ENCODE results near the gene LITAFD.
"Not testable (repeated sequence)": the region's sequence is repeated elsewhere in the genome, so short reads cannot be mapped to it uniquely, and the experiment has no call there.

Gene LITAFD

GRCh38 chr16:8882041-8882617, at the start of gene LITAFD:
Gene LITAFD, plus strand, starts transcription at chr16:8882351. Its CDS starts 2,005 bp downstream, at chr16:8884356.
- DNase-seq (ENCODE audit: low read depth, low spot score) = no peak

DNA sequence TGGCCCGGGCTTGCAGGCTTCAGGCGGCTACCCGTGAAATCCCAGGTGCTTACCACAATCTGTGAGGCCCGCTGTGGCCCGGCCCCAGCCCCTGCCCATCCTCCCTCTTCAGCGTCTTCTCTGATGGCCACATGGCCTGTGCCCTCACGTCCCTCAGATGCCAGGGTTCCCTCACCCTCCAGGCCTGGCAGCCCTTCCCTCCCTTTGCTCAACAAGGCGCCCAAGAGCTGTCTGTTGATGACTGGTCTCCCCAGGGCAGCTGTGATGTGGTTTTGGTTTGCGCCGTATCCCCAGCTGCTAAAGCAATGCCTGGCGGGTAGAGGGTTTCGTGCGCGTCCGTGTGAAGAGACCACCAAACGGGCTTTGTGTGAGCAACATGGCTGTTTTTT, 49.4 kb upstream of the LITAFD start:
- DNase-seq (ENCODE audit: low read depth, low spot score) = no peak

GRCh38 chr16:8836797-8837196, 45.4 kb upstream of the LITAFD start:
- DNase-seq (ENCODE audit: low read depth, low spot score) = not testable (repeated sequence)

- not testable (repeated sequence) for DNase-seq (ENCODE audit: low read depth, low spot score)
These were observed 44.6 kb upstream of the LITAFD start for GRCh38 chr16:8837594-8837993.

- DNase-seq (ENCODE audit: low read depth, low spot score) = not testable (repeated sequence)
These were observed 40.1 kb upstream of the LITAFD start for GRCh38 chr16:8842016-8842415.

- DNase-seq (ENCODE audit: low read depth, low spot score) = not testable (repeated sequence)
These were observed 38.9 kb upstream of the LITAFD start for GRCh38 chr16:8843296-8843695.

DNA sequence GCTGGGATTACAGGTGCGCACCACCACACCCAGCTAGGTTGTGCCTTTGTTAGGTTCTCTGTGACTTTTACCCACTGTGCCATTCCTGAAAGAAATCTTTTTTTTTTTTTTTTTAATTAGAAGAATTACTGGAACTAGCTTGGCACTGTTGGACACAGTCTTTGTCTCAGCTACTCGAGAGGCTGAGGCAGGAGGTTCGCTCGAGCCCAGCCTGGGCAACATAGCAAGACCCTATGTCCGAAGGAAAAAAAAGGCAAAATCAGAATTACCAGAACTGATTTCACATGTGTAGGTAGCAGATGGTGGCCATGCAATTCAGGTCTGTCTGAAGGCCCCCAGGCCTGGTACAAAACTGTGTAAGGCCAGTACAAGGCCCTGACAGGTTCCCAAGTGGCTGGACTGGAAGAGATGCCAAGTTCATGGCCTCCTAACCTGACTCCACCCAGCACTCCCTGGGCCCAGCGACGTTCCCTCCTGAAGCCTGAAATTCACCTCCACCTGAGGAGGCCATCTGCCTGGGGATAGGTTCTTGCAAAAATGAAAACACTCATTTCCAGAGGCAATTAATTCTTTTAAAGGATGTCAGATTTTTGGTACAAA, 36.4 kb upstream of the LITAFD start:
- DNase-seq (ENCODE audit: low read depth, low spot score) = no peak

DNA sequence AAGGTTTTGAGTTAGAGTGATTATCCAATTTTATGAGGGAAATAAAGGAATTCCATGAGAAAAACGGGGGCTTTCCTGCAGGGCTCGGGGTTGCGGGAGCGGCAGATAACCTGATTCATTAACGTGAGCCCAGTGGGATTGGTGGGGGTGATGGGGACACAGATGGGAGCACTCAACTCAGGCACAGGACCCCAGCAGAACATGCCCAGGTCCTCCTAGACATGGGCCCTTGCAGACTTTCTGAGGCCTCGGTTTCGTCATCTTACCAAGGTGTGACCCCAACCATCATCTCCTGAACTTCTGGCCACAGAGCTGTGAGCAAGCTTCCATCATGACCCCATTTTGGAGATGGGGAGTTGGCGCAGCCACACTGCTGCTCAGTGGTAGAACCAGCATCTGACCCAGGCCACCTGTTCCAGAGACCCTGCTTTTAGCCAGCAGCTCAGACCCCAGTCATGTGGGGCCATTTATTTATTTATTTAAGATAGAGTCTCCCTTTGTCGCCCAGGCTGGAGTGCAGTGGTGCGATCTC, 35.7 kb upstream of the LITAFD start:
- no peak for DNase-seq (ENCODE audit: low read depth, low spot score)

- DNase-seq (ENCODE audit: low read depth, low spot score) = no peak
These were observed 35.0 kb upstream of the LITAFD start for GRCh38 chr16:8847145-8847544.

GRCh38 chr16:8847623-8848022, 34.5 kb upstream of the LITAFD start:
- no peak for DNase-seq (ENCODE audit: low read depth, low spot score)

DNA sequence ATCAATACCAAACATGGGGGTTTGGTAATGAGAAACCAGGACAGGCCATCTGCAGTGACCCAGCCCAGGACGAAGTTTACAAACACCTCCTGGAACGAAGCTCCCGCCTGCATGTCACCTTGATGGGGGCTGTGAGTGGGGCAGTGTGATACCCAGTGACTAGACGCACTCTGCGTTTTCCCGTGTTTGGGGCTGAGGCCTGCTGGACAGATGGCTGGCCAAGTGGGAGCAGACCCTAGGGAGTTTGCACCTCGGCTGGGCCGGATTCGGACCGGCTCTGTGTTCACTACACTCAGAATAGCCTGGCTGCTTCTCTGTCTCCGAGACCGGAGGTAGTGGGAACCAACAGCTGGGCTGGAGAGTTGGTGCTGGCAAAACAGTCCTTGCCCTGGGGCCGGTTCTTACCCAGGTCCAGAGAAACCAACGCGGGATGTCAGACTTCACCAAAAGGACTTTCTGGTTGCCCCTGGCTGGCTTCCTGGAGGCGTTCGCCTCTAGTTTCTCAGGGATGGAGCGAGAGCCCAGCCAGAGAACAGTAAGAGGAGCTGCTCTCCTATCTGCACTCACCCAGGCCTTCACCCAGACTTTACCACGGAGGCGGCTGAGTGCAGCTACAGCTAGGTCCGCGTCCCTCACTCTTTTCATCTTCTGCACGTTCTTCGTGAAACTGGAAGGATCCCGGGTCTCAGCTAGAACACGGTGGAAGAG, 33.8 kb upstream of the LITAFD start:
- DNase-seq (ENCODE audit: low read depth, low spot score) = no peak

DNA sequence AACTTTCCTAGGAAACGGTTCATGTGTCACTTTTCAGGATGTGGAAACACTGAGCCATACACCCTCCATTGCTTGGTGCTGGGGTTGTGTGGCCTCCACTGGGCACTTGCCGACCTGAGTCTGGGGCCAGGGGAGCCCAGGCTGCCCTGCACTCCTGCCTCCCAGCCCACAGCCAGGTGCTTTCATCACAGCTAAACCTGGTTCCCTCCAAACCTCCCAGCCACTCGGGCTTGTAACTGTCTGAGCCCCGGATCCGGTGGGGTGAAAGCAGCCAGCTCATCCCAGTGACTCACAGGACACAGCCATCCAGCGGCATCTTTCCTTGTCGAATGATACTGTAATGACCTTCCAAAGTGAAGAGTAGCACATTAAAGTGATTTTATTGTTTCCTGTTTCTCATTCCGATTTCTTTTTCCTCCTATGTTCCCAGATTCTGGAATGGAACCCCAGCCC, 33.2 kb upstream of the LITAFD start:
- DNase-seq (ENCODE audit: low read depth, low spot score) = no peak

DNA sequence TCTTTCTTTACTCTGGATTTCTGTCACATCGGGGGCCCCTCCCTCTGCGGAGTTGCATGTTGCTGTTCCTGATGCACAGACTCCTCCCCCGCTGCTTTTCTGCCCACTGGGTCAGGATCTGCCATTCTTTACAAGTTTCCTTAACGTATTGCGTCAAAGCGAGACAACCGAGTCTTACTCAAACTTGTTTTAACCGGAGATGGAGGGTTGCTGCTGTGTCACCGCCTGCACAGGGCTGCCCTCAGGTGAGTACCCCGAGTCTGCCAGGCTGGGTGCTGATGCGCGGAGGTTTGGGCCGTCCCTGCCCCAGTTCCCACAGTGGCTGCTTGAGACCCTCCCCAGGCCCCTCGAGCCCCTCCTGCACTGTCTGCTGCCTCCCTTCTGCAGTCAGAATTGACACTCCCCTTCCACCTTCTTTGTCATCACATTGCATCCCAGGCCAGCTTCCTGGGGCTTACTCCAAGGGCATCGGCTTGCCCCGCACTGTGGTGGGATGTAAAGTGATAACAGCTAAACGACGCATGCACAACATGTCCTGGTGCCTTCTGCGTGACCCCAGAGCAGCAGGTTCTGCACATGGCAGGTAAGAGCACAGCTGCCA, 32.6 kb upstream of the LITAFD start:
- no peak for DNase-seq (ENCODE audit: low read depth, low spot score)

DNA sequence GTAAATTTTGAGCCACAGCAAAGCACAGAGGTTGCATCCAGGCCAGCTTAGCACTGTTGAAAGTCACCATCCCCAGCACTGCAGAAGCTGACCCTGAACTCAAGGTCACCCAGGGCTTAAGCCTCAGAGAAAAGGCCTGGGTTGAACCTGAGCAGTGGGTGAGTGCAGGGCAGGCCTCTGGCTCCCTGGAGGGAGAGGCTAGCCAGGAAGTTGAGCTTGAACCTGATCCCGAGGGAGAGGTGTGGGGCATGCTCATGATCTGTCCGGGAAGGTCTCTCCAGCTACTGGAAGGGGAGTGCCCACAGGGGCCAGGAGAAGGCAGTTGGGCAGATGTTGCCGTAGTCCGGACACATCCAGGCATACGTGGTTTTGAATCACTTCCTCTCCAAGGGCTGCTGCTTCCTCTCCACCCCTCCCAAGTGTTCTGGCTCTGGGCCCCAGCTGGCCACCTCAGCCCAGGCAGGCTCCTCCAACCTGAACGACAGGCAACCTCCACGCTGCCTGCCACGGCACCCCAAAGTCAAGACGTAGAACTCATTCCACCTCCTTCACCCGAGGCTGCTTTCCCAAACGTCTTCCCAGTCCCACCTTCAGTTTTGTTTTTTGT, 31.8 kb upstream of the LITAFD start:
- DNase-seq (ENCODE audit: low read depth, low spot score) = no peak

GRCh38 chr16:8851761-8852403, 30.3 kb upstream of the LITAFD start:
- no peak for DNase-seq (ENCODE audit: low read depth, low spot score)

DNA sequence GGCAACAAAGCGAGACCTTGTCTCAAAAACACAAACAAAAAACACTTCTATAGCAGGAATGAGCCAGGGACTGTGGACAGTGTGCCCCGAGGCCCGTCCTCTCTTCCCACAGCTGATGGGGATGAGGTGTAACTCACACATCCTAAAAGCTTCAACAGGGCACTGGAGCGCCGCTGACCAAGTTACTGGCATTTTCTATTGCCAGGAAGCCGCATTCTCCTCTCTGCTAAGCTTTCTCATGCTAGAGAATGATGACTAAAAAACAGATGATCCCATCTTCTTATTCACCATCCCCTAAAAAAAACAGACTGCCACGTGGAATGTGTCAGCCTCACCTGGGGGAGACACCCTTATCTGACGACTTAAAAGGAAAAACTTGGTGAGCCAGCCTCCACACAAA, 29.6 kb upstream of the LITAFD start:
- no peak for DNase-seq (ENCODE audit: low read depth, low spot score)

GRCh38 chr16:8853150-8853549, 29.0 kb upstream of the LITAFD start:
- DNase-seq (ENCODE audit: low read depth, low spot score) = no peak

GRCh38 chr16:8853611-8854010, 28.5 kb upstream of the LITAFD start:
- DNase-seq (ENCODE audit: low read depth, low spot score) = no peak

DNA sequence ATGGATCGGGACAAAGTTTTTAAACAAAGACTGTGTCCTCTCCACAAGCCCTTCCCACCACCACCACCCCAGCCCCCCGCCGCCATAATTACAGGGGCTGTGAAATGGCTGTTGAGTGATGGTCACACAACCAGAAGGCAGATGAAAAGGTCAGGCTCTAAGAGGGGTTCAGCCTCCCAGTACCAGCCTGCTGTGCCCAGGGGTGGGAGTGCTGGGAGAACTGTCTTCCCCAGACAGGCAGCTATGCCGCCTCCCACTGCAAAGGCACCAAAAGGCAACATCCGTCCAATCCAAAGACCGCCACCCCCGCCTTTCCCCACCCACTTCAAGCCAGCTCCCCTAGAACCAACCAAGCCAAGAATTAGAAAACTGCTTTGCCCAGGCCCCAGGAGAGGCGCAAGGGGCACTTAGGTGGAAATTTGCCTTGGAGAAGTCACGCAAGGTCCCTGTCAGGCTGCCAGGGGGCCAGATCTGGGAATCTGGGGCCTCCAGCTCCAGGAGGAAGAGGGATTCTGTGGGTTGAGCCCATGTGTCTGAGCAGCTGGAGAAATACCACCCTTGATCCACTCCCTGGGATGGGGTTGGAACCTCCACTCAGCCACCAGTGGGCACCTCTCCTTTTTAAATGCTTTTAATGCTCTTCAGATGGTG, 27.7 kb upstream of the LITAFD start:
- no peak for DNase-seq (ENCODE audit: low read depth, low spot score)

DNA sequence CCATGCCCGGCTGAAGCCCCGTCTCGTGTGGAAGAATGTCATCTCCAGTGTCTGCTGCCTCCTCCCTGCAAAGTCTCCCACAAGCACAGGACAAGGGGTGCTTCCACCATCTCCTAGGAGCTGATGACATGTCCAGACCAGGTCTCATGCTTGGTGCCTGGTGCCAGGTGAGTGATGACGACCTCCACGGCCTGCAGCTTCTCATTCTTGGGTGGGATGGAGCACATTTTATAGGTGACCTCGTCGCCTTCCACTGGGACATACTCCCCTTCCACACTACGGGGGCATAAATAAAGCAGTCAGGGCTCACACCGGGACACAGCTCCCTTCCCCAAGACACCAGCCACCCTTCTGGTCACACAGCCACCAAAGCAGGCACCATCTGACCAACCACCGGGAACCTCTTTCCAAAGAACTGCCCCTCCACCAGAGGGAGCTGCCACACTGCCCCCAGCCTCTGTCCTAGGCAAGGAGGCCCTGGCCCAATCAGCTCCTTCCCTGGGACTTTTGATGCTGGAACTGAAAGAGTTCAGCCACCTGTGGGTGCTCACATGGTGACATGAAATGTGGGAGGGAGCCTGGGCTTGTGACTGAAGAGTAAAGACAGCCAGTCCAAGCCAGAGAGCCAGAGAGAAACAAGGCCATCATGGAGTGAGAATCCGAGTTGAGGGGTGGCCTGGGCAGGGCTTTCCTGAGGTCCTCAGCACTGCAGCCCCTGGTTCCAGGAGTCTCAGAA, 26.9 kb upstream of the LITAFD start:
- no peak for DNase-seq (ENCODE audit: low read depth, low spot score)
